ENCODE measurements around the gene NUP58. TPM values are rescaled to one million over a fixed set of nuclear protein-coding genes. Genes with fewer than 3 reads are reported as not detected.

NUP58 gene
- total and polyA plus RNA-seq, 2 experiments from 2014 or later: 27.6 to 91.8 TPM

DNA sequence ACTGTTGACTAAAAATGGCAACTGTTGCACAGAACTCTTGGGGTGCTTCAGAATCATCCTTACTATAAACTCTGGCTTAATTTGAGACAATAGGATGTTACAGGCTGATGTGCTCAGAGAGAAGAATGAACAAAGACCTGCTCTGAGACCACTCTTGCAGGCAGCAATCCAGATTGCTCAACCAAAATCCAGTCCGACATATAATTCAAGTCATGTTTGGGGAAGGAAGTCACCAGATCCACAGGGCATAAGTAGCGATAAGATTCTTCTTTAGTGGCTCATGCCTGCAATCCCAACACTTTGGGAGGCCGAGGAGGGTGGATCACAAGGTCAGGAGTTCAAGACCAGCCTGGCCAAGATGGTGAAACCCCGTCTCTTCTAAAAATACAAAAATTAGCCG is 34.7 kb upstream of the NUP58 start:
- Histone ChIP-seq H3K4me3 (no peak overlapping the region), H3K27ac (ENCODE audit: low read depth) (no peak overlapping the region), H3K27me3 (ENCODE audit: insufficient read depth) (no peaks in the 10 kb centered on the region), H2AFZ (no peak overlapping the region), H3K79me2 (replicated peaks; ENCODE audit: insufficient read depth) (no peaks in the 10 kb centered on the region), H3K9me2 (ENCODE audit: insufficient read depth) (no peaks in the 10 kb centered on the region), H3F3A (replicated peaks; ENCODE audit: low read depth) (no peaks in the 10 kb centered on the region), H3K4me2 (no peak overlapping the region), H3K4me1 (ENCODE audit: insufficient read depth) (no peaks in the 10 kb centered on the region), H4K20me1 (replicated peaks; ENCODE audit: insufficient read depth) (no peaks in the 10 kb centered on the region), H3K36me3 (ENCODE audit: insufficient read depth) (no peaks in the 10 kb centered on the region)
- no peak overlapping the region for H3K4me3 Mint-ChIP-seq
- H3K27me3 Mint-ChIP-seq (ENCODE audit: insufficient read depth, low read depth, poor library complexity): no peaks in the 10 kb centered on the region
- H3K4me1 Mint-ChIP-seq: peaks cover 6% of the 10 kb centered on the region; the same call in 2 of the 3 replicates
- H3K9me3 Mint-ChIP-seq: no peaks in the 10 kb centered on the region
- no peak overlapping the region for H3K27ac Mint-ChIP-seq
- DNase-seq (ENCODE audit: low spot score) (no peak), ATAC-seq (no peak)
- H3K36me3 Mint-ChIP-seq (ENCODE audit: low read depth): no peaks in the 10 kb centered on the region
- no peak for TF ChIP-seq NANOG (IDR thresholded peaks at IDR 0.05; ENCODE audit: borderline replicate concordance)
- TF ChIP-seq, protein P1, sequence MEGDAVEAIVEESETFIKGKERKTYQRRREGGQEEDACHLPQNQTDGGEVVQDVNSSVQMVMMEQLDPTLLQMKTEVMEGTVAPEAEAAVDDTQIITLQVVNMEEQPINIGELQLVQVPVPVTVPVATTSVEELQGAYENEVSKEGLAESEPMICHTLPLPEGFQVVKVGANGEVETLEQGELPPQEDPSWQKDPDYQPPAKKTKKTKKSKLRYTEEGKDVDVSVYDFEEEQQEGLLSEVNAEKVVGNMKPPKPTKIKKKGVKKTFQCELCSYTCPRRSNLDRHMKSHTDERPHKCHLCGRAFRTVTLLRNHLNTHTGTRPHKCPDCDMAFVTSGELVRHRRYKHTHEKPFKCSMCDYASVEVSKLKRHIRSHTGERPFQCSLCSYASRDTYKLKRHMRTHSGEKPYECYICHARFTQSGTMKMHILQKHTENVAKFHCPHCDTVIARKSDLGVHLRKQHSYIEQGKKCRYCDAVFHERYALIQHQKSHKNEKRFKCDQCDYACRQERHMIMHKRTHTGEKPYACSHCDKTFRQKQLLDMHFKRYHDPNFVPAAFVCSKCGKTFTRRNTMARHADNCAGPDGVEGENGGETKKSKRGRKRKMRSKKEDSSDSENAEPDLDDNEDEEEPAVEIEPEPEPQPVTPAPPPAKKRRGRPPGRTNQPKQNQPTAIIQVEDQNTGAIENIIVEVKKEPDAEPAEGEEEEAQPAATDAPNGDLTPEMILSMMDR (conservative IDR thresholded peaks at IDR 0.05; ENCODE audit: low read depth in 2 of 2): no peak
- no peak for TF ChIP-seq JUNB (IDR thresholded peaks at IDR 0.05; ENCODE audit: unreplicated experiment)
- TF ChIP-seq EZH2 (IDR thresholded peaks at IDR 0.05; ENCODE audit: low read depth, unreplicated experiment): no peak
- no peak for TF ChIP-seq ZNF114 (CRISPR knock-in tag; IDR thresholded peaks at IDR 0.05)
- TF ChIP-seq, protein P2, sequence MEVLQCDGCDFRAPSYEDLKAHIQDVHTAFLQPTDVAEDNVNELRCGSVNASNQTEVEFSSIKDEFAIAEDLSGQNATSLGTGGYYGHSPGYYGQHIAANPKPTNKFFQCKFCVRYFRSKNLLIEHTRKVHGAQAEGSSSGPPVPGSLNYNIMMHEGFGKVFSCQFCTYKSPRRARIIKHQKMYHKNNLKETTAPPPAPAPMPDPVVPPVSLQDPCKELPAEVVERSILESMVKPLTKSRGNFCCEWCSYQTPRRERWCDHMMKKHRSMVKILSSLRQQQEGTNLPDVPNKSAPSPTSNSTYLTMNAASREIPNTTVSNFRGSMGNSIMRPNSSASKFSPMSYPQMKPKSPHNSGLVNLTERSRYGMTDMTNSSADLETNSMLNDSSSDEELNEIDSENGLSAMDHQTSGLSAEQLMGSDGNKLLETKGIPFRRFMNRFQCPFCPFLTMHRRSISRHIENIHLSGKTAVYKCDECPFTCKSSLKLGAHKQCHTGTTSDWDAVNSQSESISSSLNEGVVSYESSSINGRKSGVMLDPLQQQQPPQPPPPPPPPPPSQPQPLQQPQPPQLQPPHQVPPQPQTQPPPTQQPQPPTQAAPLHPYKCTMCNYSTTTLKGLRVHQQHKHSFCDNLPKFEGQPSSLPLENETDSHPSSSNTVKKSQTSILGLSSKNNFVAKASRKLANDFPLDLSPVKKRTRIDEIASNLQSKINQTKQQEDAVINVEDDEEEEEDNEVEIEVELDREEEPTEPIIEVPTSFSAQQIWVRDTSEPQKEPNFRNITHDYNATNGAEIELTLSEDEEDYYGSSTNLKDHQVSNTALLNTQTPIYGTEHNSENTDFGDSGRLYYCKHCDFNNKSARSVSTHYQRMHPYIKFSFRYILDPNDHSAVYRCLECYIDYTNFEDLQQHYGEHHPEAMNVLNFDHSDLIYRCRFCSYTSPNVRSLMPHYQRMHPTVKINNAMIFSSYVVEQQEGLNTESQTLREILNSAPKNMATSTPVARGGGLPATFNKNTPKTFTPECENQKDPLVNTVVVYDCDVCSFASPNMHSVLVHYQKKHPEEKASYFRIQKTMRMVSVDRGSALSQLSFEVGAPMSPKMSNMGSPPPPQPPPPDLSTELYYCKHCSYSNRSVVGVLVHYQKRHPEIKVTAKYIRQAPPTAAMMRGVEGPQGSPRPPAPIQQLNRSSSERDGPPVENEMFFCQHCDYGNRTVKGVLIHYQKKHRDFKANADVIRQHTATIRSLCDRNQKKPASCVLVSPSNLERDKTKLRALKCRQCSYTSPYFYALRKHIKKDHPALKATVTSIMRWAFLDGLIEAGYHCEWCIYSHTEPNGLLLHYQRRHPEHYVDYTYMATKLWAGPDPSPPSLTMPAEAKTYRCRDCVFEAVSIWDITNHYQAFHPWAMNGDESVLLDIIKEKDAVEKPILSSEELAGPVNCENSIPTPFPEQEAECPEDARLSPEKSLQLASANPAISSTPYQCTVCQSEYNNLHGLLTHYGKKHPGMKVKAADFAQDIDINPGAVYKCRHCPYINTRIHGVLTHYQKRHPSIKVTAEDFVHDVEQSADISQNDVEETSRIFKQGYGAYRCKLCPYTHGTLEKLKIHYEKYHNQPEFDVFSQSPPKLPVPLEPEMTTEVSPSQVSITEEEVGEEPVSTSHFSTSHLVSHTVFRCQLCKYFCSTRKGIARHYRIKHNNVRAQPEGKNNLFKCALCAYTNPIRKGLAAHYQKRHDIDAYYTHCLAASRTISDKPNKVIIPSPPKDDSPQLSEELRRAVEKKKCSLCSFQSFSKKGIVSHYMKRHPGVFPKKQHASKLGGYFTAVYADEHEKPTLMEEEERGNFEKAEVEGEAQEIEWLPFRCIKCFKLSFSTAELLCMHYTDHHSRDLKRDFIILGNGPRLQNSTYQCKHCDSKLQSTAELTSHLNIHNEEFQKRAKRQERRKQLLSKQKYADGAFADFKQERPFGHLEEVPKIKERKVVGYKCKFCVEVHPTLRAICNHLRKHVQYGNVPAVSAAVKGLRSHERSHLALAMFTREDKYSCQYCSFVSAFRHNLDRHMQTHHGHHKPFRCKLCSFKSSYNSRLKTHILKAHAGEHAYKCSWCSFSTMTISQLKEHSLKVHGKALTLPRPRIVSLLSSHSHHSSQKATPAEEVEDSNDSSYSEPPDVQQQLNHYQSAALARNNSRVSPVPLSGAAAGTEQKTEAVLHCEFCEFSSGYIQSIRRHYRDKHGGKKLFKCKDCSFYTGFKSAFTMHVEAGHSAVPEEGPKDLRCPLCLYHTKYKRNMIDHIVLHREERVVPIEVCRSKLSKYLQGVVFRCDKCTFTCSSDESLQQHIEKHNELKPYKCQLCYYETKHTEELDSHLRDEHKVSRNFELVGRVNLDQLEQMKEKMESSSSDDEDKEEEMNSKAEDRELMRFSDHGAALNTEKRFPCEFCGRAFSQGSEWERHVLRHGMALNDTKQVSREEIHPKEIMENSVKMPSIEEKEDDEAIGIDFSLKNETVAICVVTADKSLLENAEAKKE (CRISPR knock-in tag; IDR thresholded peaks at IDR 0.05): no peak
- TF ChIP-seq CREB1 (CRISPR knock-in tag; IDR thresholded peaks at IDR 0.05; ENCODE audit: low read depth): no peak
- TF ChIP-seq, protein P3, sequence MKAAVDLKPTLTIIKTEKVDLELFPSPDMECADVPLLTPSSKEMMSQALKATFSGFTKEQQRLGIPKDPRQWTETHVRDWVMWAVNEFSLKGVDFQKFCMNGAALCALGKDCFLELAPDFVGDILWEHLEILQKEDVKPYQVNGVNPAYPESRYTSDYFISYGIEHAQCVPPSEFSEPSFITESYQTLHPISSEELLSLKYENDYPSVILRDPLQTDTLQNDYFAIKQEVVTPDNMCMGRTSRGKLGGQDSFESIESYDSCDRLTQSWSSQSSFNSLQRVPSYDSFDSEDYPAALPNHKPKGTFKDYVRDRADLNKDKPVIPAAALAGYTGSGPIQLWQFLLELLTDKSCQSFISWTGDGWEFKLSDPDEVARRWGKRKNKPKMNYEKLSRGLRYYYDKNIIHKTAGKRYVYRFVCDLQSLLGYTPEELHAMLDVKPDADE (IDR thresholded peaks at IDR 0.05): no peak
- no peak for TF ChIP-seq EZH2phosphoT487 (IDR thresholded peaks at IDR 0.05; ENCODE audit: unreplicated experiment)
- TF ChIP-seq, protein P4, sequence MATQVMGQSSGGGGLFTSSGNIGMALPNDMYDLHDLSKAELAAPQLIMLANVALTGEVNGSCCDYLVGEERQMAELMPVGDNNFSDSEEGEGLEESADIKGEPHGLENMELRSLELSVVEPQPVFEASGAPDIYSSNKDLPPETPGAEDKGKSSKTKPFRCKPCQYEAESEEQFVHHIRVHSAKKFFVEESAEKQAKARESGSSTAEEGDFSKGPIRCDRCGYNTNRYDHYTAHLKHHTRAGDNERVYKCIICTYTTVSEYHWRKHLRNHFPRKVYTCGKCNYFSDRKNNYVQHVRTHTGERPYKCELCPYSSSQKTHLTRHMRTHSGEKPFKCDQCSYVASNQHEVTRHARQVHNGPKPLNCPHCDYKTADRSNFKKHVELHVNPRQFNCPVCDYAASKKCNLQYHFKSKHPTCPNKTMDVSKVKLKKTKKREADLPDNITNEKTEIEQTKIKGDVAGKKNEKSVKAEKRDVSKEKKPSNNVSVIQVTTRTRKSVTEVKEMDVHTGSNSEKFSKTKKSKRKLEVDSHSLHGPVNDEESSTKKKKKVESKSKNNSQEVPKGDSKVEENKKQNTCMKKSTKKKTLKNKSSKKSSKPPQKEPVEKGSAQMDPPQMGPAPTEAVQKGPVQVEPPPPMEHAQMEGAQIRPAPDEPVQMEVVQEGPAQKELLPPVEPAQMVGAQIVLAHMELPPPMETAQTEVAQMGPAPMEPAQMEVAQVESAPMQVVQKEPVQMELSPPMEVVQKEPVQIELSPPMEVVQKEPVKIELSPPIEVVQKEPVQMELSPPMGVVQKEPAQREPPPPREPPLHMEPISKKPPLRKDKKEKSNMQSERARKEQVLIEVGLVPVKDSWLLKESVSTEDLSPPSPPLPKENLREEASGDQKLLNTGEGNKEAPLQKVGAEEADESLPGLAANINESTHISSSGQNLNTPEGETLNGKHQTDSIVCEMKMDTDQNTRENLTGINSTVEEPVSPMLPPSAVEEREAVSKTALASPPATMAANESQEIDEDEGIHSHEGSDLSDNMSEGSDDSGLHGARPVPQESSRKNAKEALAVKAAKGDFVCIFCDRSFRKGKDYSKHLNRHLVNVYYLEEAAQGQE (IDR thresholded peaks at IDR 0.05; ENCODE audit: unreplicated experiment): no peak
- TF ChIP-seq ZNF331 (CRISPR knock-in tag; IDR thresholded peaks at IDR 0.05; ENCODE audit: low read depth): no peak
- no peak for TF ChIP-seq POLR2AphosphoS5 (IDR thresholded peaks at IDR 0.05; ENCODE audit: low read depth)
- no peak for TF ChIP-seq STAT1 (IDR thresholded peaks at IDR 0.05; ENCODE audit: unreplicated experiment)

Data from GM23338 (cell line).